Stimulated activated CD4-positive, alpha-beta T cell treated with anti-CD3 and anti-CD28 coated beads, TNF-alpha, amount 100 ng/mL, for 48 hours (primary cell): Measurements from ENCODE around the gene LPP.
A peak's percentile ranks its signal among the peaks of the same experiment; 100 is the strongest.

Experiments used
- DNase-seq, 3 donors: peaks; one replicate each; pipeline ENCODE4 v3.0.0-alpha.2; 2020; ENCODE audit warnings: low read depth in 3 of 3

The LPP gene

DNA sequence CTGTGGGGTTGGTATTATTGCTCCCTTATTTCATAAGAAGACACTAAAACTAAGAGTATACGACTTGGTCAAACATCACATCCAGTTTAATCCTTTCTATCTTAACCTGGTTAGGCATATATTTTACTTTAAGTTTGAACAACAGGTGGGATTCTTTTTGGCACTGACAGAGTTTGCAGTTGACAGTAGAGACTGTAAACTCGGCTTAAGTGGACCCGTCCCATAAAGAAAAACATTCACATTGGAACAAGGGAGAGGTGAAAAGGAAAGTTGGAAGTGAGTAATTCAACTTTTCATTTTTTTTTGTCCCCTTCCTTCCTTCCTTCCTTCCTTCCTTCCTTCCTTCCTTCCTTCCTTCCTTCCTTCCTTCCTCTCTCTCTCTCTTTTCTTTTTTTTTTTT is 355.4 kb downstream of the LPP start:
- no peak for DNase-seq

DNA sequence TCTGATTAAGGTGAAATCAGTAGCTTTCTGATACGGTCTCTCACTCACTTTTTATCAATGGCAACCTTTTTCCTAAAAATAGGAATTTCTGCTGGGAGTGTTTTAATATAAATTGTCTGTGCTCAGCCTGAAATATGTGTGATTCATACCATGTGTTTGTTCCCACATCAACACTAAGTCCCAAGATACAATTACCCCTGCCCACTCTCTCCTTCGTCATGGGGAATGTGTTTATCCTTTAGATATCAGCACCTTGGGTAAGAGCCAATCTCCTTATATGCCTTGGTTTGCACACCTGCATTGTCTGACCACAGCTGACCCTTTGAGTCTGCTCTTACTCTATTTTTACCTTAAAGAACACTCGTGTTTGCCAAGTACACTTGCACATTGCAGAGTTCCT is 356.4 kb downstream of the LPP start:
- DNase-seq = no peak

DNA sequence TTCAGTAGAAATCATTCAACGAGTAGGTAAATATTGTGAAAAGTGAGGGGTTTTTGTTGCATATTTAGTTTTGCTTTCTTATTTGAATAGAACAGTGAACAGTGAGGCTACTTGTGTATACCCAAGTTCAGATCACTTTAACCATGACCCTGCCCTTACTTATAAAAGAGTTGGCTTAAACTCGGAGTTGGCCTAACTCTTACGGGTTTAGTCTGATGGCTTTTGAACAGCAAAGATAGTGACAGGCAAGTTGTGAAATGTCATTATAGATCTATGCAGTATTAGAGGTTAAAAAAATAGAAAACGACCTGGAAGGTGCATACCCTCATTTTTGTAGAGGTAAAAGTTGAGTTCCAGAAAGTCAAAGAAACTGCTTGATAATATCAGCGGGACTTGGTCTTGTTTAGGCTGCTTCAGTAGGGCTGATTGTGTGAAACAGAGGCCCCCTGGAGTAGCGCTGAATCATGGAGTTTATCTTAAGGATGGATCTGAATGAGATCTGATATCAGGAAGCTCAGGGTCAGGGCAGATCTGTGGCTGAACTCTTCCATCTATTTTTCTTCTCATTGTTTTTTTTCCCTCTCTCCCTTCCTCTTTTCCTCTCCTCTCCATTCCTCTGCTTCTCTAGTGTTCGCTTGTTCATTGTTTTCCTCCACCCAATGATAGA is 359.8 kb downstream of the LPP start:
- DNase-seq = no peak

DNA sequence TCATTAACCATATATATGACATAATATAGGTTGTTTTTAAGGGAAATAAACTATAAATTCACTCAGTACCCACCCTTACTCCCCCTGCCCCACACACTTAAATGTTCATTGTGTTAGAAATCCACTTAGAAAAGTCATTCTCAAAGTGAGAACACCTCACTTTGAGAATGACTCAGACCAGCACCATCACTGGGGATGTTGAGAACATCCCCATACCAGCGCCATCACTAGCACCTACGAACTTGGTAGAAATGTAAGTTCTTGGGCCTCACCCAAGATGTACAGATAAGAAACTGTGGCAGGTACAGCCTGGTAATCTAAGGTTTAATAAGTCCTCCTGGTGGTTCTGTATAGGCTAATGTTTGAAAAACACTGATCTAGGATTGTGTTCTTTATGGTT is 362.6 kb downstream of the LPP start:
- peak in 2 of 3 donors; percentile 3 to 13 for DNase-seq

DNA sequence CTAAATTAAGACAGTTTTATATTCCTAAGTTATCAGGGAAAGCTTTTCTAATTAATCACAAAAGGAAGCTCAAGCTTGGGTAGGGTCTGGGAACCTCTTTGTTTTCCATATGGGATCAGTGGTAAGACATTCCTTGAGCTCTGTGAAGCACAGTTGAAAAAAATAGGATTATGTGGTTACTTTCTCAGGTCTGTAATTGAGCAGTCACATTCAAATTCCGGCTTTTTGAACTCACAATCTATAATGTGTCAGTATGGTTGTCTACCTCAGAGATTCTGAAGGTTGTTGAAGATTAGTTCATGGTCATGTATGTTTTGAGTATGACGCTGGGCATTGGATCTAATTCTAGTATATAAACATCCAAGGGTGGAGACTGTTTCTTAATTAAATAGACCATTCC is 364.5 kb downstream of the LPP start:
- no peak for DNase-seq

DNA sequence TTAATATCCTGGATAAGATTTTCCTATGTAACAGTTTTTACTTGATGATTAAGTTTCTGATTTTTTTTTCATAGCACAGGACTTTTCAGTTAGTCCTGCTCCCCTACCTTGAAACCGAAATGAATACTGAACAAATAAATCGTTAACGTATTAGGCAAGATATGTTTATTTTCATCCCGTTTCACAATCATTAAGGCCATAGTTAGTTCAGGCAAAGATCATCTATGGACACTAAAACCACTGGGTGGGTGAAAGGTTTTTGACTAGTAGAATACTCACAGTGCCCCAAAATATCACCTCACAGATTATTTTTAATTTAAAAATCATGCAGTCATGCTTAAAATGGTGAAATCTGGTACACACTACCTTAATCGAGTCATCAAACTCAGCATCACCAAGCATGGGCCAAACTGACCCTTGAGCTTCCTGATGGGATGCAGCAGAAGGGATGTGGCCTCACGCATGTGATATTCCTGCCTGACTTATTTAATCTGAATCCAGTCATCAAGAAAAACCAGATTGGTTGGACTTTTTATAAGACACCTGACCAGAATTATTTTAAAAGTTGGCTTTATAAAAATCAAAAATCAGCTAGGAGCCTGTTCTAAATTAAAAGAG is 365.0 kb downstream of the LPP start:
- DNase-seq = no peak

DNA sequence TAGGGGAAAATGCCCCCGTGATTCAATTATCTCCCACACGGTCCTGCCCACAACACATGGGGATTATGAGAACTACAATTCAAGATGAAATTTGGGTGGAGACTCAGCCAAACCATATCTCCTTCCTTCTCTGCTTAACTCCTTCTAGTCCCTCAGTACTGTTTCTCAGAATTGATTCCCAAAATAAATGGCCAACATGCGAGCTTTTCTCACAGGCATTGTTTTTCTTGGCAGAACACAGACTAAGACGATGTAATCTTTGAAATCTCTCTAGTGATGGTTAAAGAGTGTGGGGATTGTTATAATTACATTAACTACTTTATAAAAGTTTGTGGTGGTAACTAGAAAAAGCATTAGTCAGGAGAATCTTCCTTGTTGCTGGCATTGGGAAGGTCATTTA is 366.5 kb downstream of the LPP start:
- DNase-seq = no peak

DNA sequence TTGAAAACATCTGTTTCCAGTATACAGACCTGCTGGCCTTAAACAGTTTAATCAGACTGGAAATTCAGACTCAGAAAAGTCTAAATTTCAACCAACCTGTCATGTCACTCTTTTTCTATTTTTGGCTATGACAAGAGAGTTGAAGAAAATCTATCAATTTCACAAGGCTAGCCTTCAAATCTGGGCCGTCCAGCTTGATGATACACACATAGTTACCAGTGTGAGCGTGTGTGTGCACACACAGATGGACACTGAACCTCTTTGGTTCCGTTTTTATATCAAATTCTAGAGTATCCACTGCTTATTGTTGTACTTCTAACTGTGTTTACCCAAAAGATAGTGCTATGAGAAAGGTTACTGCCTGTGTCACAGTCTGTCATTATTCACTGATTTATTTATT is 368.2 kb downstream of the LPP start:
- DNase-seq = no peak

DNA sequence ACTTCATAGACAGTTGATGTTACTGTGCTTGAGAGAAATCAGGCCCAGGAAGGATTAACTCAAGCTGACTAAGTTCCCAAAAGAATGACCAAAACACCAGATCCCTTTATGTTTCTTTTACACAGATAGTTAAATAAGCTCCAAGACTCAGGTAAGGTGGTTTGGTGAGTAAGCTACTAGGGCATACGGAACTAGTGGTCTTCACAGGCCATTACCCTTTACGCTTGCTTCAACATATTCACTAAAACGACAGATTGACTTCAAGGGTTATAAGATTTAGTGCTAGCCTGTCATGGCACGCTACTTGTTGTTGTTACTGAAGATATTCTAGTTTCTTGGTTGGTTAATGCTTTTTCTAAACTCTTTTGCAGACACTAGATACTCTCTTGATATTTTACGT is 369.3 kb downstream of the LPP start:
- no peak for DNase-seq

DNA sequence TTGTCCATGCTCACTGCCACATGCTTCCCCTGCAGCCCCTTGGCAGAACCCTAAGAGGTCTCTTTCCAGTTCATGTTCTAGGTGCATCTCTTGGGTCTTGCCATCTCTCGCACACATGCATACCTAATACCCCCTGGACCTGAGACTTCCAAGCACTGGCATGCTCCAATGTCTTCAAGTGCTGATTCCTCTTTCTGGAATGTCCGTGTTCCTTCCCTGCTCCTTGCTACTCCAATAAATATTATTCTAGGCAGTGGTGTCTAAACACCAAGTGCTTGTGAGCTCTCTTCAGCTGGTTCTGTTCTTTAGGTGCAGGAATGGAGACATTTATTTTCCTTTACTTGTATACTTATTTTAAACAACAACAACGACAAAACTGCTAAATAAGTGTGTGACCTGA is 370.1 kb downstream of the LPP start:
- DNase-seq = no peak

DNA sequence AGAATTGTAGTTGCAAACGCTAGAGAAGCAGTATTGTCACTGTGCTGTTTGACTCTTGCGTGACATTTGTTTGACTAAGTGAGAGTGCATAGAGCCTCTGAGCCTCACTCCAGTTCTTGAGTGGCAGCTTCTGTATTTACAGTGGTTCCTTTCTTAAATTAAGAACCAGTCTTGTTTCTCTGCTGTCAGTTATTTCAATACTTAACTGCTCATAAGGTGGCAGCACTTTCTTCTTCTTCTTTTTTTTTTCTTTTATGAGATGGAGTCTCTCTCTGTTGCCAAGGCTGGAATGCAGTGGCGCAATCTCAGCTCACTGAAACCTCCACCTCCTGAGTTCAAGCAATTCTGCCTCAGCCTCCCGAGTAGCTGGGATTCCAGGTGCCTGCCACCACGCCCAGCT is 372.1 kb downstream of the LPP start:
- no peak for DNase-seq

DNA sequence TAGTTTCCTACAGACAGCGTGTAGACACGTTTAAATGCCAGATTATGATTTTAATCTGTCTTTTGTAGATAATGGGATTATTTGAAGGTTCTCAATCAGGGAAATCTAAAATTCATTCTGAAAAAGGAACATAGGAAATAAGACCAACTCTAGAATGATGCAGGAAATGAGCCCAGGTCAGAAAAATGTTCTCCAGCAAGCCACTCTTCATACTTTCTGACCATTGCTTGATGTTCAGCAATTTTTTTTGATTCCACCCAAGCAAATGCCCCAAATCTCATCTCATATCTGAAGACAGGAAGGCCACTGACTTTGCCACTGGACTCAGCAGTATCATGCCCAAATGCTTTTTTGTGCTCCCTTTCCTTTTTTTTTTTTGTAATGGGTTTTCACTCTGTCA is 373.4 kb downstream of the LPP start:
- no peak for DNase-seq

DNA sequence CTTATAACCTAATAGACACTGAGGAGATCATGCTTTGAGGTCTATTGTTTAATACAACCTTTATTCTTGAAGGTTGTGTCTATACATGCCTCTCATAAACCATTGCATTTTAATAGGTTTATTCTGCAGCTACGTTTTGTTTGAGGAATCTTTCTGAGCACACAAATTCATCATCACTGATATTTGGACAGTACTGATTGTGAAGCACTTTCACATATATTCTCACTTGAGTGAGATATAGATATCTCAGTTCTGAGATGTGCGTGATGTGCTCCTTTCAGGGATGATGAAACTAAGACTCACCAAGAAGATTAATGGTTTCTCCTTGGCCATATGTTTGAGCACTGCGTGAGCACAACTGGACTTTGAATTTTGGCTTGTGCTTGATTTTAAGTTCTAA is 374.4 kb downstream of the LPP start:
- DNase-seq = no peak

DNA sequence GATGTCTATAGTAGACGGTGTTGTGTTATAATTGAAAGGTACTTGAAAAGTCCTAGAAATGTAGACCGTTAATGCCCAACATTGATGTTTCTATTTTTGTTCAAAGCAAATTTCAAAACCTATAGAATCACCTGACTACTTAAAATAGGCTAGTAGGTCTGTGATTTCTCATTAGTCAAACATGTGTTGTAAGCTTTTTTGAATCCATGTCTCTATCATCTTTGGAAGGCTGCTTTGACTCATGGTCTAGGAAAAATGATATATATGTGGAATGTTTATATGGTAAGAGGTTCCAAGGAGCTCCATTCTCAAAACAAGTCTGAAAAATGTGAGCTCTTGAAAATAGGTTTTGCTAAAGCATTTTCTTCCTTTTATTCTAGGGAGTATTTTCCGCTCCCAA is 375.3 kb downstream of the LPP start:
- no peak for DNase-seq

DNA sequence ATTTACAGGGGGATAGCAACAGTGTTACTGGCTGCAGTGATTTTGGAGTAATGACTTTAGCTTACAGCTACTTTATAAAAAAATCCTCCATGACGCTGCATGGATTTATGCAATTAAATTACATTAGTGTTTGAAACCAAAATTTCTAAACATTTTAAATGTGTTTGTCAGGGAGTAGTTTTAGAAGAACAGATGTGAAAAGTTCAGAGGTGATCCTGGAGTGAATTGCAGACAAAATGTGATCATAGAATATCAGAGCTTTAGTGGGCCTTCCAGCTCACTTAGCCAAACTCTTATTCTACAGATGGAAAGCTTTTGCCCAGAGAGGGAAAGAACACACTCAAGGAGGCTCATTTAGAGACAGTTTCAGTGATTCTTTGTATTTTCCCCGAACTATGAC is 376.3 kb downstream of the LPP start:
- DNase-seq = no peak

DNA sequence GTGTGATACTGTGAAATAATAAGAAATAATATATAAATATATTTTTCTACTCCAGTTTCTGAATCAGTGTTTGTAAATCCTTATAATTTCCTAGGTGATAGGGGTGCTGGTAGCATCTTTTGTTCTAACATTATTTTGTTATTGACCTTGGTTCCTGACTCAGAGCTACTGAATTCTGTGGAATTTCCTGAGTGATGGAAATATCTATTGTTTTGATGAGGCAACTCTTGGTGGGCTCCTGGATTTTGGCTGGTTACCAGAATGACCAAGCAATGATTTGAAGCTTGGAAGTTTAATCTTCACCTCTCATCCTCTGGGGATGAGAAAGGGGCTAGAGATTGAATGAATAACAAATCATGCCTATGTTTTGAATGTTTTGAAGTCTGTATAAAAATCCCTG is 377.3 kb downstream of the LPP start:
- no peak for DNase-seq

DNA sequence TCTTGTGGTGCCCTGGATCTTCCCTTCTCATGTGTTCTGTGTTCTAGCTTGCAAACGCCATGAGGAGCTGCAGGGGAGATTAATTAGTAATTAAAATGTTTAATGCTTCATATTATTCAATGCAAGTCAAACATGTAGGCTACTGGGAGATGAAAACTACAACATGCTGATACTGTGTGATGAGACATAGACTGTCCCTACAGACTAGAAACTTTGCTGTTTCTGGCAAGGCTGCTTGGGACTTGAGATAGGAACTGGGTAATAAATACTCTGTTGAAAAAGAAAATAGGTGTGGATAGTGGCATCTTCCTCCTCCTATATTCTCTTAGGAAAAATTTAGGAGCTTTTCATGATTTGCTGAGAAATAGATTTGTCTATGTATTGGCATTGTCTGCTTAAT is 379.2 kb downstream of the LPP start:
- no peak for DNase-seq

DNA sequence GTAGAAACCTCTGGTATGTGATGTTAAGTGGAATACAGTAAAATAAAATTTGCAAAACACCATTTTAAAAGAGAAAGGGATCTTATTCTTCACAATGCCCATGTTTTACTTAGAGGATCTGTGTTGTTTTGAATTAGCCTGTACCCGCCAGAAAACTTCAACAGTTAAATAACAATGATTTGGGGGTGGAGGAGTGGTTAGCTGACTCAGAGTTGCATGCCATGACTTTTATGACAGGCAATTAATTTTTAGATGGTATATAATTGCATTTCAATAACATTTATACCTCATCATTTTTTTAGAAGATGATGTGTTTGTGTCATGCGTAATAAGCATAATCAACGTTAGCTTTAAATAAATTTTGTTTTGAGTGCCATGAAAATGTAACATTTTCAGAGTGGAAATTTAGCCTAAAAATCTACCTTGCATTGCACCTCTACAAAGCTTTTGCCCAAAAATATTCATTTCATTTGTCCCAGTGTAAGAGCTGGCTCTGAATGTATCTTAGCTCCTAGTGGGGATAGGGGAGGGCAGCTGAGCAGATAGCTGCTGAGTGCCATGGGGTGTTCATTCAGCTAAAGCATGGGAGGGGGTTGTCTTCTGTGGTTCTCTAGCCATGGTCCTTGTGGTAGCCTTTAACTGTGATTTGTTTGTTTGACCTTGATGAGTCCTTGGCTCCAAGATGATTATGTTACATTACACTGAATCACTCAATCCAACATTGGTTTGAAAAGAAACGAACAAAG is 379.8 kb downstream of the LPP start:
- DNase-seq = no peak

DNA sequence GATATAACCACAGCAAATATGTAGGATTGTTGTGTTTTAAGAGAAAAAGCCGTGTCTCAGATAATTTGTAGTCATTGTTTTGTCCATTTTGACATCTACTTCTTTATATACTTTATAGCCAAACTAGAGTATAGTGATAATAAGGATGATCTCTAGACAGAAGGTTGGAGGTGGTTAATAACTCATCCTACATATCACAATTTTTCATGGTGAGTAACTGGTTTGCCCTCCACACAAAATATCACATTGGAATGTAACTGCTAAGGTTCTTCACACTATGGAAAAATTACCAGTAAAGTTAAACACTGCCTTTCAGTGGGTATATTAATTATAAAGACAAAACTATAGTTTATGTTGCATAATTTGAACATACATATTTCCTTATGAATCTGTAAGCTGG is 380.7 kb downstream of the LPP start:
- DNase-seq = no peak

DNA sequence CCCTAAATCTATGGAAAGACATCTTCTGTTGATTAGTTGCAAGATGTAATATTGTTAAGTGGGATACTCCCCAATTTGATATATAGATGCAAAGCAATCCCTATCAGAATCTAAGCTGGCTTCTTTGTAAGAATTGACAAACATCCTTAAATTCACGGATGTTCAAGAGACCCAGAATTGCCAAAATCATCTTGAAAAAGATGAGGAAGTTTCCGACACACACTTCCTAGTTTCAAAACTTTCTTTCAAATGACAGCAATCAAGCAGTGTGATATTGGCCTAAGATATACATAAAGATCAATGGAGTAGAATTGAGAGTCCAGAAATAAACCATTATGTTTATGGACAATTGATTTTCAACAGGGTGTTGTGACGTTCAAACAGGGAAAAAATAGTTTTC is 383.6 kb downstream of the LPP start:
- DNase-seq = no peak

DNA sequence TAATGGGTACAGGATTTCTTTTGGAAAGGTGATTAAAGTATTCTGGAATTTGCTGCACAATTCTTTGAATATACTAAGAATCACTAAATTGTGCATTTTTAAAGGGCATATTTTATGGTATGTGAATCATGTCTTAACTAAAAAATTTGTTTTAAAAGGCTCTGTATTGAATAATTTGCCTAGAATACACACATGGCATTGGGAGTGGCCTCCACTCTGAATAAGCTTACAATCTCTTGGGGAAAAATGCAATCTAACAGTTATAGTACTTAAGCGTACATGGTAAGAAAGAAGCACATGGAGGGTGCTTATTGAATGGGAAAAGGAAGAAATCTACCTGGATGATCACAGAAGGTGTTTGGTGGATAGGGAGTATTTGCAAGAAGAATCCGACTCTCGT is 385.1 kb downstream of the LPP start:
- DNase-seq = no peak

DNA sequence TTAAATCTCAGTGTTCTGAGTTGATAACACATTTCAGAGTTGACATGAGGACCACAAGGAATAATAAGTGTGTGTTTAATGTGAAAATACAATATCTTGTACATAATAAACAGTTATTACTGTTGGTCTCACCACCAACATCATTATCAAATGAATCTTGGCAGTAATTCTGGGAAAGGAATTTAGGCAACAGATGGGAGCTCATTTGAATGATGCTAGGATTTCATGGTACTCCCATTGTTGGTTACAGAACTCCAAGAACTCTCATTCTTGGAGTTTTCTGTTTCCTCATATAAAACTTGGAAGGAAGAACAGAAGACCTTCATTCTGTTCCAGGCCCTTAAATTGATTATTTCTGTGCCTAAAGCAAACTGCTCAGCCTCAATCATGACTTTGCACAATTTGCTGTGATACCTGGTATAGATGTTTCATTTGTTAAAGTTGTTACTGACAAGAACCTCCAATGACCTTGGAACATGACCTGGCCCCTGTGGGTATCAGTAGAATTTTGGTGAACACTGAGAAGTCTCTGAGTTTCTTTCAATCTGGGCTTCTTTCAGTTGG is 385.8 kb downstream of the LPP start:
- no peak for DNase-seq

DNA sequence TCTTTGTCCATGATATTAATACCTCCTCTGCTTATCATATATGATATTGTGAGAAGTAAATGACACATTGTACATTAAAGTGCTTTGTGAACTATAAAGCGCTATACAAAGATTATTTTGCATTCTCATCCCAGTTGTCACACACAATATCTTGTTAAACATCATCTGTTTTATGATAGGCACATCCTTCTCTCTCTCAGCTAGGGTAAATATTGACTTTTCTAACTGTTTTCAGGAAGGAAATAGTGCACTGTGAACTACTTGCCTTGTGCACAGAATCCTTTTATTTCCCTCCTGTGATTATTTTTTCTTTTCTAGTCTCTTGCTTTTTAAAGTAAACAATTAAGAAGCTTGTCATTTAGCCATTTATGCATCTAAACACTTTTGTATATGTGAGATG is 388.2 kb downstream of the LPP start:
- DNase-seq = no peak
